GM23248 (cell line): Measurements from ENCODE around the gene USP24. TPM values are rescaled to one million over a fixed set of nuclear protein-coding genes. Genes with fewer than 3 reads are reported as not detected.

Experiments
- DNase-seq: peaks from one replicate; pipeline ENCODE4 v3.0.0-alpha.2; 2015
- H2AFZ ChIP-seq: fragments of 200-600 bp; sonication (generic); 2 replicates; pipeline ENCODE4 v1.6.1; 2016; ENCODE audit warnings: antibody characterized with exemption
- H3F3A ChIP-seq: fragments of 200-600 bp; sonication (generic); 2 replicates; pipeline ENCODE4 v1.6.1; 2016; ENCODE audit warnings: mild to moderate bottlenecking, antibody characterized with exemption, mixed run types; ENCODE audit not compliant: insufficient read depth
- H3K27ac ChIP-seq: fragments of 200-600 bp; sonication (generic); 2 replicates; pipeline ENCODE4 v1.5.1; 2016; ENCODE audit warnings: mild to moderate bottlenecking
- H3K27me3 ChIP-seq: fragments of 200-600 bp; sonication (generic); replicated peaks from 2 replicates; pipeline ENCODE4 v1.6.1; 2016; ENCODE audit warnings: mild to moderate bottlenecking; ENCODE audit not compliant: insufficient read depth
- H3K36me3 ChIP-seq: fragments of 200-600 bp; sonication (generic); 2 replicates; pipeline ENCODE4 v1.6.1; 2016; ENCODE audit warnings: low read depth, mild to moderate bottlenecking
- H3K4me1 ChIP-seq: fragments of 200-600 bp; sonication (generic); 2 replicates; pipeline ENCODE4 v1.6.1; 2016; ENCODE audit warnings: mild to moderate bottlenecking; ENCODE audit not compliant: insufficient read depth
- H3K4me2 ChIP-seq: fragments of 200-600 bp; sonication (generic); one replicate; pipeline ENCODE4 v1.6.1; 2016; ENCODE audit warnings: mild to moderate bottlenecking; ENCODE audit not compliant: unreplicated experiment
- H3K4me3 ChIP-seq: fragments of 200-600 bp; sonication (generic); 2 replicates; pipeline ENCODE4 v1.5.1; 2016; ENCODE audit warnings: mild to moderate bottlenecking
- H3K79me2 ChIP-seq: fragments of 200-600 bp; sonication (generic); 2 replicates; pipeline ENCODE4 v1.6.1; 2016; ENCODE audit warnings: mild to moderate bottlenecking; ENCODE audit not compliant: insufficient read depth
- H3K9ac ChIP-seq: fragments of 200-600 bp; sonication (generic); 2 replicates; pipeline ENCODE4 v1.6.1; 2016; ENCODE audit warnings: mild to moderate bottlenecking
- H3K9me2 ChIP-seq: fragments of 200-600 bp; sonication (generic); 2 replicates; pipeline ENCODE4 v1.6.1; 2016; ENCODE audit warnings: mixed run types, mild to moderate bottlenecking, moderate library complexity; ENCODE audit not compliant: insufficient read depth
- H3K9me3 ChIP-seq: fragments of 200-600 bp; sonication (generic); one replicate; pipeline ENCODE4 v1.6.1; 2017; ENCODE audit warnings: low read depth
- H4K20me1 ChIP-seq: fragments of 200-600 bp; sonication (generic); 2 replicates; pipeline ENCODE4 v1.6.0; 2016; ENCODE audit not compliant: insufficient read depth
- EZH2 ChIP-seq: fragments of 200-600 bp; sonication (generic); IDR thresholded peaks from 2 replicates; pipeline ENCODE4 v1.6.1; 2018; ENCODE audit warnings: antibody characterized with exemption, mild to moderate bottlenecking; ENCODE audit not compliant: insufficient read depth, poor library complexity, severe bottlenecking
- EZH2phosphoT487 ChIP-seq: fragments of 200-600 bp; sonication (generic); IDR thresholded peaks from 2 replicates; pipeline ENCODE4 v1.6.1; 2018; ENCODE audit warnings: antibody characterized with exemption, moderate library complexity, mild to moderate bottlenecking, low read depth; ENCODE audit not compliant: insufficient read depth
- WGBS, 2 experiments: methylation state at CpG; one replicate each; pipeline ENCODE4 v1.1.6; 2015 to 2017; ENCODE audit warnings: low lambda C conversion rate in 2 of 2, low coverage in 1 of 2; ENCODE audit errors: missing lambda C conversion rate in 2 of 2; 5-methylcytosine and 5-hydroxymethylcytosine counted together
- in situ Hi-C: fragments of 300-500 bp; cut with MboI; formaldehyde crosslinking; loops from 2 replicates; pipeline ENCODE4 v1.15.0; 2020
- polyA plus RNA-seq: library from polyadenylated mRNA; unstranded; fragments of >200 nt; fragmentation: Nextera tagmentation; extraction: Ambion mirVana; gene quantifications from 2 replicates; pipeline ENCODE4 v1.2.1, GENCODE V29; 2016
- total RNA-seq: library from RNA; depleted of rRNA; stranded (reverse); fragments of >200 nt; shearing (Covaris generic); gene quantifications from 2 replicates; pipeline ENCODE4 v1.2.3, GENCODE V29; 2014

USP24 gene
- total and polyA plus RNA-seq, 2 experiments from 2014 or later, result 3.3 to 16.3 TPM

DNA sequence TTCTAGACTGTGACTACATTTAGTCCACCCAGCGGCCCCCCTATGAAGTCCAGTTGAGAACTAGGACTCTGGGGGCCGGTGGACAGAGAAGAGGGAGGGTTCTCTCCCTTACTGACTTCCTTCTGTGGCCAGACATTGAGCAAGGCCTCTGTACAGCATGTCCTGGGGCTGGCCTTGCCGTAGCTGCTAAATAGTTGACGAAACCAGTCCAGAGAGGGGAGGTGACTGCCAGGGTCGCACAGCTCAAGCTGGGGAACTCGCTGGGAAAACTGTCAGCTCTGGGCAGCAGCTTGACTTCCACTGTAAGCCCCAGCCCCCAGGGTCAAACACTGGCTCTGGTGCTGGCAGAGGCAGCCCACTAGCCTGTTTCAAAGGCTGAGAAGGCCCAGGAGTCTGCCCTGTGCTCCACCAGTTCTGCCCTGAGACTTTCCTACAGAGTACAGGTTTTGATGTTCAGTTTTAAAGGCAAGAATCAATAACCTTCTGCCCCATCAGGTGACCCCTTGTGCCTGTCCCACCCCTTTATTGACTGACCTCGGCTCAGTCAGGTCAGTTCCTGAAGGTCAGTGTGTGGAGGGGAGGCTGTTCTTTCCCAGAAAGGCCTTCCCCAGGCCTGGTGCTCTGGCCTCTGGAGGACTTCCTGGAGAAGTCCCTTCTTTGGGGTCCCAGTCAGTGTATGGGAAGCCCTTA lies 161.8 kb downstream of the USP24 start:
- Histone ChIP-seq H4K20me1 (no peaks in the 10 kb centered on the region), H2AFZ (no peak overlapping the region), H3K9me3 (no peaks in the 10 kb centered on the region), H3K9ac (no peak overlapping the region), H3K4me1 (no peaks in the 10 kb centered on the region), H3K9me2 (no peaks in the 10 kb centered on the region), H3K27ac (no peak overlapping the region), H3K4me2 (no peak overlapping the region), H3F3A (no peaks in the 10 kb centered on the region), H3K27me3 (no peaks in the 10 kb centered on the region; the same call in 1 of the 2 replicates), H3K79me2 (no peaks in the 10 kb centered on the region), H3K4me3 (no peak overlapping the region), H3K36me3 (no peaks in the 10 kb centered on the region)
- in situ Hi-C loops, result no loop called here
- DNase-seq, result no peak
- WGBS, 2 experiments, result 78 to 79% methylated on average over 7 of the region's 7 CpGs
- TF ChIP-seq EZH2phosphoT487, result no peak
- no peak for TF ChIP-seq EZH2

DNA sequence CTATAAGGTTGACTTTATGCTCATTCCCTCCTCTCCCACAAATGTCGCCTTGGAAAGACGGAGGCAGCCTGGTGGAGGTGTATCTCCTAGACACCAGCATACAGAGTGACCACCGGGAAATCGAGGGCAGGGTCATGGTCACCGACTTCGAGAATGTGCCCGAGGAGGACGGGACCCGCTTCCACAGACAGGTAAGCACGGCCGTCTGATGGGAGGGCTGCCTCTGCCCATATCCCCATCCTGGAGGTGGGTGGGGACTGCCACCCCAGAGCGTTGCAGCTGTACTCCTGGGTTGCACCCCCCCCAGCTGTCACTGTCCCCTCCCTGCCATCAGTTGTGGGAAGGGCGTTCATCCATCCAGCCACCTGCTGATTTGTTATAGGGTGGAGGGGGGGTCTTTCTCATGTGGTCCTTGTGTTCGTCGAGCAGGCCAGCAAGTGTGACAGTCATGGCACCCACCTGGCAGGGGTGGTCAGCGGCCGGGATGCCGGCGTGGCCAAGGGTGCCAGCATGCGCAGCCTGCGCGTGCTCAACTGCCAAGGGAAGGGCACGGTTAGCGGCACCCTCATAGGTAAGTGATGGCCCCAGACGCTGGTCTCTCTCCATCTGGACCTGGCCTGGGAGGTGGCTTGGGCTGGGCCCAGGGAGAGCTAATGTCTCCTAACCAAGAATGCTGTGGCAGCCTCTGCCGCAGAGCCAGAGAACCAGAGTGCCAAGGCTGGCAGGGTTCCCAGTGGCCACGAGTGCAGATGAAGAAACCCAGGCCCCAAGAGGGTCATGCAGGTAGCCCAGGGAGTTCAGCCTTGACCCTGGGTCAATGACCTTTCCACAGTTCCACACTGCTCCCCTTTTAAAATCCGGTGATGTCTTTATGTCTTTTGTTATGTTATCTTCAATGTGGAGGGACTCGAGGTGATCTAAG lies 162.7 kb downstream of the USP24 start:
- Histone ChIP-seq H3K4me3 (no peak overlapping the region), H3K9me3 (no peaks in the 10 kb centered on the region), H3K27ac (no peak overlapping the region), H3K4me2 (no peak overlapping the region), H3F3A (no peaks in the 10 kb centered on the region), H3K36me3 (no peaks in the 10 kb centered on the region), H4K20me1 (no peaks in the 10 kb centered on the region), H3K9ac (no peak overlapping the region), H3K27me3 (no peaks in the 10 kb centered on the region; the same call in 1 of the 2 replicates), H2AFZ (no peak overlapping the region), H3K9me2 (no peaks in the 10 kb centered on the region), H3K79me2 (no peaks in the 10 kb centered on the region), H3K4me1 (no peaks in the 10 kb centered on the region)
- DNase-seq, result no peak
- TF ChIP-seq EZH2 (no peak), EZH2phosphoT487 (no peak)
- 80 to 81% methylated on average over 28 to 29 of the region's 29 CpGs for WGBS, 2 experiments
- in situ Hi-C loops, result no loop called here

GRCh38 chr1:55051621-55052020 lies 163.5 kb downstream of the USP24 start:
- H3F3A ChIP-seq, result no peaks in the 10 kb centered on the region
- H3K4me3 ChIP-seq, result no peak overlapping the region
- in situ Hi-C loops, result no loop called here
- no peak for TF ChIP-seq EZH2phosphoT487
- TF ChIP-seq EZH2, result no peak
- H3K9ac ChIP-seq, result no peak overlapping the region
- 75 to 80% methylated on average over 9 of the region's 9 CpGs for WGBS, 2 experiments
- H3K4me1 ChIP-seq, result no peaks in the 10 kb centered on the region
- H3K36me3 ChIP-seq, result no peaks in the 10 kb centered on the region
- H3K9me2 ChIP-seq, result no peaks in the 10 kb centered on the region
- H3K27me3 ChIP-seq, result no peaks in the 10 kb centered on the region; the same call in 1 of the 2 replicates
- no peaks in the 10 kb centered on the region for H3K9me3 ChIP-seq
- no peak for DNase-seq
- H2AFZ ChIP-seq, result no peak overlapping the region
- H3K79me2 ChIP-seq, result no peaks in the 10 kb centered on the region
- H3K27ac ChIP-seq, result no peak overlapping the region
- H4K20me1 ChIP-seq, result no peaks in the 10 kb centered on the region
- no peak overlapping the region for H3K4me2 ChIP-seq

GRCh38 chr1:55051169-55051568 lies 164.0 kb downstream of the USP24 start:
- no peaks in the 10 kb centered on the region; the same call in 1 of the 2 replicates for H3K27me3 ChIP-seq
- no peak overlapping the region for H3K4me3 ChIP-seq
- no peak overlapping the region for H3K4me2 ChIP-seq
- no peaks in the 10 kb centered on the region for H4K20me1 ChIP-seq
- H3K4me1 ChIP-seq, result no peaks in the 10 kb centered on the region
- H3K36me3 ChIP-seq, result no peaks in the 10 kb centered on the region
- no peak for DNase-seq
- WGBS, 2 experiments, result 96 to 97% methylated on average over 5 of the region's 5 CpGs
- H2AFZ ChIP-seq, result no peak overlapping the region
- TF ChIP-seq EZH2 (no peak), EZH2phosphoT487 (no peak)
- in situ Hi-C loops, result no loop called here
- H3K27ac ChIP-seq, result no peak overlapping the region
- no peak overlapping the region for H3K9ac ChIP-seq
- no peaks in the 10 kb centered on the region for H3F3A ChIP-seq
- H3K9me2 ChIP-seq, result no peaks in the 10 kb centered on the region
- no peaks in the 10 kb centered on the region for H3K9me3 ChIP-seq
- no peaks in the 10 kb centered on the region for H3K79me2 ChIP-seq
